Large intestine (tissue), 3 donors: ENCODE measurements around the gene JUP. TPM values are rescaled to one million over a fixed set of nuclear protein-coding genes. Genes with fewer than 3 reads are reported as not detected.

Experiments used
- DNase-seq, 2 donors: peaks; one replicate each; pipeline versions ENCODE4 v3.0.0 to v3.0.0-alpha.2; 2013
- H3K27ac ChIP-seq: one replicate; pipeline ENCODE4 v1.5.1; 2013; ENCODE audit warnings: low read length
- H3K27me3 ChIP-seq: 2 replicates; pipeline ENCODE4 v1.6.1; 2013; ENCODE audit warnings: low read length; ENCODE audit not compliant: control insufficient read depth, insufficient read depth
- H3K36me3 ChIP-seq: 2 replicates; pipeline ENCODE4 v1.6.1; 2013; ENCODE audit warnings: low read length; ENCODE audit not compliant: control insufficient read depth, insufficient read depth
- H3K4me1 ChIP-seq: one replicate; pipeline ENCODE4 v1.6.1; 2013; ENCODE audit warnings: low read length; ENCODE audit not compliant: control insufficient read depth, insufficient read depth
- H3K4me3 ChIP-seq: one replicate; pipeline ENCODE4 v1.5.1; 2013; ENCODE audit warnings: low read length
- H3K9me3 ChIP-seq: one replicate; pipeline ENCODE4 v1.6.1; 2013; ENCODE audit warnings: mild to moderate bottlenecking, low read depth, low read length, moderate library complexity; ENCODE audit not compliant: control insufficient read depth
- WGBS: methylation state at CpG from one replicate; pipeline ENCODE4 v1.1.5; 2013; ENCODE audit warnings: low lambda C conversion rate; ENCODE audit not compliant: insufficient coverage; 5-methylcytosine and 5-hydroxymethylcytosine counted together
- polyA plus RNA-seq: library from polyadenylated mRNA; unstranded; fragments of 120-200 nt; gene quantifications from one replicate; pipeline ENCODE4 v1.2.1, GENCODE V29; 2013

JUP gene
- polyA plus RNA-seq, 1 donor: 172 TPM

DNA sequence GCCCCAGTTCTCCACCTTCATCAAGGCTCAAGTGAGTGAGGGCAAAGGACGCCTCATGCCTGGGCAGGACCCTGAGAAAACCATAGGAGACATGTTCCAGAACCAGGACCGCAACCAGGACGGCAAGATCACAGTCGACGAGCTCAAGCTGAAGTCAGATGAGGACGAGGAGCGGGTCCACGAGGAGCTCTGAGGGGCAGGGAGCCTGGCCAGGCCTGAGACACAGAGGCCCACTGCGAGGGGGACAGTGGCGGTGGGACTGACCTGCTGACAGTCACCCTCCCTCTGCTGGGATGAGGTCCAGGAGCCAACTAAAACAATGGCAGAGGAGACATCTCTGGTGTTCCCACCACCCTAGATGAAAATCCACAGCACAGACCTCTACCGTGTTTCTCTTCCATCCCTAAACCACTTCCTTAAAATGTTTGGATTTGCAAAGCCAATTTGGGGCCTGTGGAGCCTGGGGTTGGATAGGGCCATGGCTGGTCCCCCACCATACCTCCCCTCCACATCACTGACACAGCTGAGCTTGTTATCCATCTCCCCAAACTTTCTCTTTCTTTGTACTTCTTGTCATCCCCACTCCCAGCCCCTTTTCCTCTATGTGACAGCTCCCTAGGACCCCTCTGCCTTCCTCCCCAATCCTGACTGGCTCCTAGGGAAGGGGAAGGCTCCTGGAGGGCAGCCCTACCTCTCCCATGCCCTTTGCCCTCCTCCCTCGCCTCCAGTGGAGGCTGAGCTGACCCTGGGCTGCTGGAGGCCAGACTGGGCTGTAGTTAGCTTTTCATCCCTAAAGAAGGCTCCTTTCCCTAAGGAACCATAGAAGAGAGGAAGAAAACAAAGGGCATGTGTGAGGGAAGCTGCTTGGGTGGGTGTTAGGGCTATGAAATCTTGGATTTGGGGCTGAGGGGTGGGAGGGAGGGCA, 36.0 kb upstream of the JUP start:
- Histone ChIP-seq H3K4me1 (no peaks in the 10 kb centered on the region), H3K4me3 (no peak overlapping the region), H3K27ac (no peak overlapping the region), H3K9me3 (no peaks in the 10 kb centered on the region), H3K27me3 (no peaks in the 10 kb centered on the region), H3K36me3 (peaks cover 28% of the 10 kb centered on the region)
- 100% methylated on average over 1 of the region's 12 CpGs for WGBS
- no peak for DNase-seq

DNA sequence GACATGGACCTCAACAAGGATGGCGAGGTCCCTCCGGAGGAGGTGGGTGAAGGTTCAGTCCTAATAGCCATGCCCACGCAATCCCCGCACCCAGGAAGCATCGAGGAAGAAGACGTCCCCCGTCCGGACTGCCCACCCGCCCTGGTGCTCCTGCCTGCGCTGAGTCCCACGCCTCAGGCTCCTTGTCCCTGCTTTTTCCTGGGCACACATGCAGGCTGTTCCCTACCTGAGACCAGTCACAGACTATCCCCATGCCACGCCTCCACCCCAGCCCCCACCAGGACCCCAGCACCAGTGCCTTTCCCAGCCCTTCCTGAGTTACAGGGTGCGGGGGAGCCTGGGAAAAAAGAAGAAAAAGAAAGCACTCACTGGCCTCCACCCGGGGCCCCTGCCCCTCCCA, 35.3 kb upstream of the JUP start:
- H3K36me3 ChIP-seq: peaks cover 29% of the 10 kb centered on the region
- DNase-seq: no peak
- no CpG with 5 or more reads among the region's 14 CpGs for WGBS

DNA sequence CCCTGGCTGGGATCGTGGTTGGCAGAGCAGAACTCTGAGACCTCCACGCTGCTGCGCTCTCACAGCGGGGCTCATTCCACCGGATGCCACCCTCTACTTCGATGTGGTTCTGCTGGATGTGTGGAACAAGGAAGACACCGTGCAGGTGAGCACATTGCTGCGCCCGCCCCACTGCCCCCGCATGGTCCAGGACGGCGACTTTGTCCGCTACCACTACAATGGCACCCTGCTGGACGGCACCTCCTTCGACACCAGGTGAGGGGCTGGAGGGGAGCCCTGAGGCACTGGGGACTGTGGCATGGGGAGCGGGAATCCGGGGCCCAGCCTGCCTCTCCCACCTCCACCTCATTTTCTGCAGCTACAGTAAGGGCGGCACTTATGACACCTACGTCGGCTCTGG, 31.5 kb upstream of the JUP start:
- WGBS: no CpG with 5 or more reads among the region's 20 CpGs
- no peak for DNase-seq
- Histone ChIP-seq H3K27me3 (no peaks in the 10 kb centered on the region), H3K4me1 (peaks cover 5% of the 10 kb centered on the region), H3K9me3 (no peaks in the 10 kb centered on the region), H3K27ac (no peak overlapping the region), H3K36me3 (peaks cover 15% of the 10 kb centered on the region), H3K4me3 (no peak overlapping the region)

More for the DNA sequence above, 35.3 kb upstream of the JUP start:
- Histone ChIP-seq H3K4me1 (no peaks in the 10 kb centered on the region), H3K27me3 (no peaks in the 10 kb centered on the region), H3K27ac (no peak overlapping the region), H3K4me3 (no peak overlapping the region), H3K9me3 (no peaks in the 10 kb centered on the region)

DNA sequence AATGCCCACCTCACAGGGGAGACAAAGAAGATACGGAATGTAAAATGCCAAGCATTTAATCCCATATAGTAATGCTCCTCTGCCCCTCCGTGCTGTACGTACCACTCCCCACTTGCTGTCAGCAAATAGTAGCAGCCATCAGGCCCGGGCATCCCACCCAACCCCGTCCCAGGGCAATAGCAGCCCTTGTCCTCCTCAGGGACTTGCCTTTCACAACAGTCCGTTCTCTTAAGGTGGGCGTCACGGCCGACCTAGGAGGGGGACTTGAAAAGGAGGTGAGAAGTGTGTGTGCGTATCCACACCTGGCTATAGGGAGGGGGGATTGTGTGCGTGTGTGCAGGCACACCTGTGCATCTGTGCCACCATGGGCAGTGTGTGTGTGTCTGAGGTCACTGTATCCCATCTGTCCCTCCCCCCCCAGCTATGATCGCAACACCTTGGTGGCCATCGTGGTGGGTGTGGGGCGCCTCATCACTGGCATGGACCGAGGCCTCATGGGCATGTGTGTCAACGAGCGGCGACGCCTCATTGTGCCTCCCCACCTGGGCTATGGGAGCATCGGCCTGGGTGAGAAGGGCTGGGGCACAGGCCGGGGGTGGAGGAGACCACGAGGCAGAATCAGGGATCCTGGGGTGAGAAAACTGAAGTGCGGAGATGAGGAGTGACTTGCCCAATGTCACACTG, 30.3 kb upstream of the JUP start:
- Histone ChIP-seq H3K4me1 (peaks cover 12% of the 10 kb centered on the region), H3K9me3 (no peaks in the 10 kb centered on the region), H3K27ac (no peak overlapping the region), H3K4me3 (no peak overlapping the region), H3K36me3 (peaks cover 15% of the 10 kb centered on the region), H3K27me3 (no peaks in the 10 kb centered on the region)
- no peak for DNase-seq
- no CpG with 5 or more reads among the region's 23 CpGs for WGBS

DNA sequence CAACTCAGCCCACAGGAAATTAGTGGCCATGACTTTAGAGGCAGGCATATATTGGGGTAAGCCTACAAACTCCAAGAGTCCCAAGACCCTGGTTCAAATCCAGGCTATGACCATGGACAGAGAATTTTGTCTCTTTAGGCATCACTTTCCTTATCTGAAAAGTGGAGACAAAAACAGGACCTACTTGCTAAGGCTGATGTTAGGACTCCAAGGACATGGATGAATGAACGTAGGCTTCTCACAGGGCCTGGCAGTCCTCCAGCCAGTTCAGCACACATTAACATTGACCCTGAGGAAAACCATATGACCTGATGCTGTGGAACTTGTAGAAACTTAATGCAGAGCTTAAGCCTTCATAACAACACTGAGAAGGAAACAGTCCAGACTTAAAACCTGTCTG, 27.7 kb upstream of the JUP start:
- no peak for DNase-seq
- Histone ChIP-seq H3K27ac (no peak overlapping the region), H3K4me1 (peaks cover 22% of the 10 kb centered on the region), H3K27me3 (no peaks in the 10 kb centered on the region), H3K4me3 (no peak overlapping the region), H3K36me3 (peaks cover 10% of the 10 kb centered on the region), H3K9me3 (peaks cover 5% of the 10 kb centered on the region)
- WGBS: no CpG with 5 or more reads among the region's 1 CpG

DNA sequence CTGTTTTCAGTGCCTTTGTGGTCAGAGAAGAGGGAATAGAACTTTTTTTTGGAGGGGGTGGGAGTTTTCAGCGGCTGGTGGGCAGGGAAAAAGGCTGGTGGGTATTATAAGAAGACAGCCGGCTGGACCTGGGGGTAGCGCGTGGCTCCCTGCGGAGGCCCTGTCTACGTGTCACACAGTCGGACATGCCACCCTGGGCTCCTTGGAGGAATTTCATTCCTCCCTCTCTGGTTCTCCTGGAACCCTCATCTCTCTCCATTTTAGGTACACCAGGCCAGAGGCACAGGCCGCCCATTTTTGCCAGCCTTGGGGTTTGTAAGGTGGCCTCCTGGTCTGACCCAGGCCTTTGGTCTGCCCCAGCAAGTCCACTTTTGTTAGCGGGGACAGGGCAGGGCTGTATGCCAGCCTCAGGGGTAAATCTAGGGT, 27.2 kb upstream of the JUP start:
- Histone ChIP-seq H3K27me3 (no peaks in the 10 kb centered on the region), H3K9me3 (peaks cover 5% of the 10 kb centered on the region), H3K27ac (no peak overlapping the region), H3K36me3 (peaks cover 12% of the 10 kb centered on the region), H3K4me1 (peaks cover 22% of the 10 kb centered on the region), H3K4me3 (peak overlapping the region; percentile 60)
- no CpG with 5 or more reads among the region's 9 CpGs for WGBS
- DNase-seq: no peak

DNA sequence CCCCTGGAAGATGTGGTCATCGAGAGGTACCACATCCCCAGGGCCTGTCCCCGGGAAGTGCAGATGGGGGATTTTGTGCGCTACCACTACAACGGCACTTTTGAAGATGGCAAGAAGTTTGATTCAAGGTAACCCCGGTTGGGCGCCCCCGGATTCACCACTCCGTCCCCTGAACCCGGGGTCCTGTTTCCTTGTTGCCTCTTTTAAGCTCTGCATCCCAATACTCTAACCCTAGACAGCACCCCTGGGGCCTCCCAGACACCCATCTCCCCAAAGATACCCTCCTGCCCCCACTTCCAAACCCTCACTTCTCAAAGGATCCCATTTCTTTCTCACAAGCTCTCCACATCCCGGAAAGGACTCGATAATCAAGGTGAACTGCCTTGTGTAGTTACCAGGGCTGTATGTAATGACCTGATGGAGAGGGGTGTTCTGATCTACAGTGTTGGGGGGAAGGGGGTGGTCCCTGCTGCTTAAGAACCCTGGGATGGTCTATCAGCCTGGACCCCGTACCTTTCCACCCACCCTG, 26.7 kb upstream of the JUP start:
- H3K36me3 ChIP-seq: peaks cover 14% of the 10 kb centered on the region
- DNase-seq: no peak
- H3K4me3 ChIP-seq: peak overlapping the region; percentile 60
- H3K9me3 ChIP-seq: peaks cover 5% of the 10 kb centered on the region
- H3K27me3 ChIP-seq: no peaks in the 10 kb centered on the region
- no CpG with 5 or more reads among the region's 12 CpGs for WGBS
- H3K27ac ChIP-seq: peak overlapping the region; percentile 64
- peaks cover 22% of the 10 kb centered on the region for H3K4me1 ChIP-seq

DNA sequence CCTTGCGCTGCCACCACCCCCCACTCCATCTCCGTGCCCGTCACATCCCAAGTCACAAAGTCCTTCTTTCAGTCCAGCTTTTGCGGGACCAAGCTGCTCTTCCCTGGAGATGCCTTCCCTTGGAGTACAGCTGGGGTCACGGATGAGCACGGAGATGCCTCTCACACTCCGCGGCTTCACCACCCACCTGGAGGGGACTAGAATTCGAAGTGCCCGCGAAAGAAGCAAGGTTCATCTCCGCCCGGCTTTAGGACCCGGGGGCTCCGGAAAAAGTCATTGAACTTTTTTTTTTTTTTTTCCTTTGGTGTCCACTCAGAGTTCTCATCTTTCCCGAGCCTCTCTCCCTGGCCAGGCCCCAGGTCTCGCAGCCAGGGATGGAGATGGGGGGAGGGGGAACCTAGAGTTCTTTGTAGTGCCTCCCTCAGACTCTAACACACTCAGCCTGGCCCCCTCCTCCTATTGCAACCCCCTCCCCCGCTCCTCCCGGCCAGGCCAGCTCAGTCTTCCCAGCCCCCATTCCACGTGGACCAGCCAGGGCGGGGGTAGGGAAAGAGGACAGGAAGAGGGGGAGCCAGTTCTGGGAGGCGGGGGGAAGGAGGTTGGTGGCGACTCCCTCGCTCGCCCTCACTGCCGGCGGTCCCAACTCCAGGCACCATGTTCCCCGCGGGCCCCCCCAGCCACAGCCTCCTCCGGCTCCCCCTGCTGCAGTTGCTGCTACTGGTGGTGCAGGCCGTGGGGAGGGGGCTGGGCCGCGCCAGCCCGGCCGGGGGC, 26.1 kb upstream of the JUP start, which contains the start of gene FKBP10:
TSS of gene FKBP10 (plus strand) at position 624 of the 771 bp plus-strand sequence. CDS start at position 655, 31 bp downstream.
- H3K4me1 ChIP-seq: peaks cover 22% of the 10 kb centered on the region
- WGBS: no CpG with 5 or more reads among the region's 35 CpGs
- peak within 1 kb of the TSS; percentile 64 for H3K27ac ChIP-seq

DNA sequence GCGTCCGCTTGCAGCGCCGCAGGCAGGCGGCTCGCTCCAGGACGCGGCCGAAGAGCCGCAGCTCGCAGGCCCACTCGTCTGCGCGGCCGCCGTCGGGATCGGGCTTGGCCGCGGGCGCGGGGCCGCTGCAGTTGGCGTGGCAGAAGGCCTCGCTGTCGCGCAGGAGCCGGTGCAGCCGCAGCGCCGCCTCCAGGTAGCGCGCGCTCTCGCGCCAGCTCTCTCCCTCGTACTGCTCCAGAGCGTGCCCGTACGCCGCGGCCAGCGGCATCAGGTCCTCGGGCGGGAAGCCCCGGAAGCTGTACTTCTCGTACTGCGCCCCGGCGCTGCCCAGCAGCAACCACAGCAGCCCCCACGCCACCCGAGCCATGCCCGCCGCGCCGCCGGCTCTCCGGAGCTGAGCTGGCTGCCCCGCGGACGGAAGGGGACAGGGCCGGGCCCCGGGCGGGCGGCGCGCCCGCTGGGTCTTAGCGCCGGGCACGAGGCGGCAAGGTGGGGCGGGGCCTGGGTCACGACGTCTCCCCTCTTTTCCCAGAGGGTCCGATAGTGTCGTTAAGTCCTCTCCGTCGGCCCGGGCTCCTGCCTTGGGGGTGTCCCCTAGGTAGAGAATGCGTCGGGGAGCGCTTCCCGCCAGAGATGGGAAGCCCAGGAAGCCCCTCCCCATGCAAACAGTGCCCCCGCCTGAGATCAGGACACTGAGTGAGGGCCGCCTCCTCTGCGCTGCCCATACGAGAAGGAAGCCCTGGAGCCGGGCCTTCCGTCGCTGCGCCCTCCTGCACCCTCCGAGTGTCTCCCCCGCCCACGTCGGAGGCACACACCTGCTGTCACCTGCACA, 25.3 kb upstream of the JUP start, which contains the start of gene P3H4:
TSS of gene P3H4 (minus strand) at position 401 of the 832 bp plus-strand sequence. CDS start at position 367, 34 bp downstream.
- H3K36me3 ChIP-seq: peaks cover 9% of the 10 kb centered on the region
- peaks cover 5% of the 10 kb centered on the region for H3K9me3 ChIP-seq
- no CpG with 5 or more reads among the region's 96 CpGs for WGBS
- peak within 1 kb of the TSS; percentile 60 for H3K4me3 ChIP-seq
- H3K27me3 ChIP-seq: no peaks in the 10 kb centered on the region
- H3K4me1 ChIP-seq: peaks cover 27% of the 10 kb centered on the region
- H3K27ac ChIP-seq: peak within 1 kb of the TSS; percentile 64
- peak; percentile 85 to 94 for DNase-seq

More for the DNA sequence above, 26.1 kb upstream of the JUP start, which contains the start of gene FKBP10:
- Histone ChIP-seq H3K36me3 (peaks cover 10% of the 10 kb centered on the region), H3K9me3 (peaks cover 5% of the 10 kb centered on the region), H3K4me3 (peak within 1 kb of the TSS; percentile 60), H3K27me3 (no peaks in the 10 kb centered on the region)
- peak; percentile 48 to 85 for DNase-seq
